Medulla oblongata (tissue), 1 donor: ENCODE results near the gene TTC7B.
A peak's percentile ranks its signal among the peaks of the same experiment; 100 is the strongest.

Experiments used
- DNase-seq: peaks from one replicate; pipeline ENCODE4 v3.0.0-alpha.2; 2015; ENCODE audit errors: extremely low spot score

Gene TTC7B

GRCh38 chr14:90619911-90620310 lies 196.3 kb downstream of the TTC7B start:
- no peak for DNase-seq

GRCh38 chr14:90617961-90618360 lies 198.3 kb downstream of the TTC7B start:
- DNase-seq = no peak

DNA sequence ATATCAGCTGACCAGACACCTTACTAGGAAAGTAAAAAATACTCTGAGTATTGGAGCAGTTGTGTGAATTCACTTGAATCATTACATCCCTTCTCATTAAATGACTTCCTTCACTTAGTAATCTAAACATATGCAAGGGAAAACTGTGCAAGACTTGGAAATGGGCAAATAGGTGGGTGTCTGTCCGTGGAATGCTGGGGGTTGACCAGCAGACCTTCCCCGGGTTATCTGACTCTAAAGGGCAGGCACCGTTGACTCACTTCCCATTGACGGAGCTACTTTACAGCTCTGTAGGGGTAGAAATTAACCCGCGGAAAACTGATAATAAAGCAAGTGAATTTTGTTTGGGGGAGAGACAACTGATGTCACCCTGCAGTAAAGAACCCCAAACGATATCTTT lies 199.3 kb downstream of the TTC7B start:
- DNase-seq = no peak

DNA sequence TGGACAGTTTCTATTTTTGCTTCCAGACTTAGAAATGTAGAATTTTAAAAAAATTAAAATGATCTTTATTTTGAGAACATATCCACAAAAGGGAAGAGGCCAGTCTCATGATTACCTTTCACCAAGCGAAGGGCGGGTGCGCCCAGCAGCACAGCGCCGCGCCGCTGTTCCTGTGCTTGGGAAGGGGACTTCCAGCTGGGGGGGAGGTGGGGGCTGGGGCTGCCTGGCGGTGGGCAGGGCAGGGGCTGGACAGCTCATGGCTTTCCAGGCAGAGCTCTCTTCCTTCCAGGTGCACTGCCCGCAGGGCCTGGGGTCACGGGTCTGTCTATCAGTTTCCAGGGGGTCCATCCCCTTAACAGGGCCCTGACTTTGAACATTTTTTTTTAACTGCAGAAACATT lies 199.9 kb downstream of the TTC7B start:
- DNase-seq = no peak

DNA sequence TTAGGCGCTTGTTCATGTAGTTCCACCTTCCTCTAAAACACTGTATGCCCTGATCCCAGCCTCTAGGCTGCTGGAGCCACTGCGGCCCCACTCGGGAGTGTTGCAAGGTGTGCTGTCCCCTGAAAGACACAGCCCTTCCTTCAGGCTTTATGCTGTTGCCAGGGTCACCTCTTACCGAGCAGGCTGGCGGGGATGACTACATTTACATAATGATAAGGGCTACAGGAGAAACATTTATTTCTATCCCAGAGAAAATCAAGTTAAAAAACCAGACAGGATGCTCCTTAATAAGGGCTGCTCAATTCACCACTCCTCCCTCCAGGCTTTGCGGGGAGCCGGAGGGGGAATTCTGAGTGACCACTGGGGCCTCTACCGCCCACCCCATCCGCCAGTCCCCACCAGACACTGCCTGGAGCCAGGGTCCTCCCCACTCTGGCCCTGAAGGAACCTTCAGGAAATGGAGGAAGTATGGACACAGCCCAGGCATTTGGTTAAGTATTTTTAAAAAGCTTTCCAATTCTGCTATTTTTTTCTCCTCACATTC lies 200.6 kb downstream of the TTC7B start:
- no peak for DNase-seq

DNA sequence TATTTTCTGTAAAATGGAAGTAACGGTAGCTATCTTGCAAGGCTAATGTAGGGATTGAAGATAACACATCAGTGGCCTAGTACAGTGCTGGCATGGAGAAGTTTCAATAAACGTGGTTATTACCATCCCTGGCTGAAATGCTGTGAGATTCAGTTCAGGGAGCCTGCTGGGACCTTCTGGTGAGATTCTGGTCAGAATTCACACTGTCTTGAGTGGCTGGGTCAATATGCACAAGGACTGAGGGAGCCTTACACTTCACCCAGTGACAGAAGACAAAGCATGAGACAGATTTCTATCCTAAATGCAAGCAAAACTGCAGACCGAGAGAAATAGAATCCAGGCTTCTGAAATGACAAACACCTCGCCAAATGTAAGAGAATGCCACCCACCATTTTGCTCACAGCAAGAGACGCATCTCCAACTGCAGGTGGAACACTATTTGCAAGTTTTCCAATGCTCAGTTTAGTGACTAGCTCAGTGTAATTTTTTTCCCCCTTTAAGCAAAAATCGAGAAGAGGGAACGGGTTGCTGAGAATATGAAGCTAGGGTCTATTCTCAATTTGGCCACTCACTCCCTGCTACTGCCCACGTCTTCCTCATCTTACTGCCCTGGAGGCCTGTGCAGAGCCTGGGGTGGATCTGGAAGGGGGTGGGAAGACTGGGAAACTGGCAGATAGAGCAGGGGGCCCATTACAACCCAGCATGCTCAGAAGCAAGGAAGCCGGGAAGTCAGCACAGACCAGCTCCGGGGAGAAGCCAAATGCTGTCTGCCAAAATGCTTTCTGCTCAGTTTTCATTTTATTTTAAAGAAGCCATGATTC lies 201.3 kb downstream of the TTC7B start:
- no peak for DNase-seq

DNA sequence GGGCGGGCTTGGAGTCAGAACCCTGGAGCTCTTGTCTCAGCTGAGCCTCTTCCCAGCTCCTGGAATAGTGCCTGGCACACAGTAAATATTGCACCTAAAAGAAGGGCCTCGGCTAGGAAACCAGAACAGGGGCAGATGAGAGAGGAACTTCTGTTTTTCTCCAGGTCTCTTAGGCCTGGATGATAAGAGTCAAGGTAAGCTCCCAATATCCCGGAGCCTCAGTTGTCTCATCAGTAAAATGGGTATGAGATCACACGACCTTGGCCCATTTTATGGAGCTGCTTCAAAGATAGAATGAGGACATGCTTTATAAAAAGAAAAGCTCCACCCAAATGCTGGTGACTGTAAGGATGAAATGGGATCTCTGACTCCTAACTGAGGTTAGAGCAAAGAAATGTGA lies 202.2 kb downstream of the TTC7B start:
- DNase-seq = no peak

- DNase-seq = no peak
Observed at GRCh38 chr14:90613453-90613852, 202.8 kb downstream of the TTC7B start.

DNA sequence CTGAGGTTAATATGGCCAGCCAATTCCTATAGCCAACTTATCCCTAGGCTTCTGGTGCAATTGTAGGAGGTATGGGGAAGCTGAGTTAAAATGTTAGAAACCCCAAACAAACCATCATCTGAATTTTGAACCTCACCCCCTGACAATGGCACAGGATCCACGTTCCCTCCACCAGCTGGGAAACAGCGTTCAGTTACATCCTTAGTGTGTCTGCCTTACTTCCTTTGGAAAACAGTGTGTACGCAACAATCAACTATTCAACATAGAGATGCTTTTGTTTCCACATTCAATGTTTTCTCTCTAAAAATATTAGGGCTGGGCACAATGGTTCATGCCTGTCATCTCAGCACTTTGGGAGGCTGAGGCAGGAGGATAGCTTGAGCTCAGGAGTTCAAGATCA lies 203.4 kb downstream of the TTC7B start:
- DNase-seq = no peak

DNA sequence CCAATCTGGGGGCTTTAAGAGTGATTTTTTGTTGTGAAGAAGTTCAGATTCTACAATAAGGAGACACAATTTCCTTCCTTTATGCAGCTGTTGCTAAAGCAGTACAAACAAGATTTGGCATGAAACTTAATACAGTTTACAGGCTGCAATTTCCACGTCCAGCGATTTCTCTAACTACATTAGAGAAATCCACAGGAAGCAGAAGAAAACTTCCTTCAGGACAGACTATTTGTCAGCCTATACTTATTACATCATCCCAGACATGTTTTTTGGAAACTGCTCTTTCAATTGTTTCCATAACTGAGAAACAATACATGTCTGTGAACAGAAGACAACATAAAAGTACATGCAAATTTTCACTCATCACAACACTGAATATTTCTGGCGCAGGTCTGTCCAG lies 204.3 kb downstream of the TTC7B start:
- no peak for DNase-seq

- no peak for DNase-seq
Observed at GRCh38 chr14:90611501-90611900, 204.7 kb downstream of the TTC7B start.

GRCh38 chr14:90610346-90611040 lies 205.7 kb downstream of the TTC7B start:
- peak; percentile 45 for DNase-seq

DNA sequence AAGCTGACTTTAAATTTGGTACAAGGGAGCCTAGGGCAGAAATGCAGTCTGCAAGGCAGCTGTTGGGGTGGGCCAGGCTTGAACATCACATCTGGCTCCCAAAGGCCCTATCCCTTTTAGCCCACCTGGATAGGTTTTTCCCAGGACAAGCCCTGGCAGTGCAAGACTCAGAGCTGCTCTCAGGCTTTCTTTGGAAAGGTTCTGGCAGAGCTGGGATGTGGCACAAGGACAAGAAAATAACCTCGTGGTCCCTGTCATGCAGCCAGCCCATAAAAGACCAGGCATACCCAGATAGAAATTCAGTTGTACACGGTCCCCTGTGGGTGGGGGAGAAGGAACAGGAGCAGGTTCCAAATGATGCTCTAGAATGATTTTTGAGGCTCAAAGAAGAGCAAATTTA lies 206.9 kb downstream of the TTC7B start:
- peak; percentile 47 for DNase-seq

DNA sequence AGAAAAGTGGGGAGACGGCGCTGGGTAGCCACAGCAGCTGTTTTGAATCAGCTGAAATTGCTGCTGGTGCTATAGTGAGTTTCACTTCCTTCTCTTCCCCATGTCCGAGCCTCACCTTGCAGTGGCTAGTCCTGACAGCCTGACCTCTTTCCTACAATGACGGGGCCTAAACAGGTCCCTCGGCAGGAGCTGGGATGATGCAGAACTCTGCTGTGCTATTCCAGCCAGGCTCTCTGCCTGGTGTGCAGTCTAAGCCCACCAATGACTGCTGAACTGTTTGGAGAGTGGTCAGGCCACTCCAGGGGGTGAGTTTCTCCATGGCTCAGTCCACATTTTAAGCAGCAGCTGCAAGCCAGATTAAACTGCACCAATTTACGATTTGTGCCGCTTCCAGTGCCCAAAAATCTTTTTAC lies 207.3 kb downstream of the TTC7B start:
- peak; percentile 52 for DNase-seq

DNA sequence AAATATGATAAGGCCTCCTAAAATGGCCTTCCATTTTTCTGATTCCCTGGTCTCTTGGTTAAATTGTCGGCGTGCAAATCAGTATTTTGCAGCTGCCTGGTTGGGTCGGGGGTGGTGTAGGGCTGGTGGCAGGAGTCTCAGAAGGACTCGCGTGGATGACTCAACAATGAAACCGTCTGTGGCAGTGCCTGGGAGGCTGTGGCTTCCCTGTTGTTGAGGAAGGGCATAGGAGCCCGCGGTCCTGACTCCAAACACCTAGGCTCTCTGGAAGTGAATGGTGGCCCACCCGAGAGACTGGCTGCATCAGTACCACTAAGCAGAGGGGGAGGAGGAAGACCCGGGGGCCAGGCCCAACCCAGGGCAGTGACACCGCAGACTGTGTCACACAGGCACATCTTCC lies 207.9 kb downstream of the TTC7B start:
- DNase-seq = no peak

GRCh38 chr14:90607141-90607540 lies 209.1 kb downstream of the TTC7B start:
- DNase-seq = peak; percentile 70

DNA sequence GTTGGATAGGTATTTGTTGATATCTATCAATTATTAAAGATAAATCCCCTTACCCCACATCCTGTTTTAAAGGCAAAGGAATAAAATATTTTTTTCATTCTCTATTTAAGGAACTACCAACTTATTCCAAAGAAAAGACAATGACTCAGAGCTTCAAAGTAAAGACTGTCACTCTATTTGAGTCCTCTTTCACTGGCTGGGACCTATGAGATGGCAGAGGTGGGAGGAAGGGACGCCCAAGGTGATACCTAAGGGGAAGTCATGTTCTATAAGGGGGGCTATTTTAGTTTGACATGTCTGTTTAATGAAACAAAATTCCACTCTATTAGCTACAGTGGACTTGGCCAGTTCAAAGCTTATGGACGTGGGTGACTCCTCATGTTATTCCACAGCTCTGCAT lies 209.8 kb downstream of the TTC7B start:
- DNase-seq = no peak

GRCh38 chr14:90605430-90605829 lies 210.8 kb downstream of the TTC7B start:
- DNase-seq = no peak

- DNase-seq = no peak
Observed at GRCh38 chr14:90604356-90604755, 211.9 kb downstream of the TTC7B start.

GRCh38 chr14:90603841-90604240 lies 212.4 kb downstream of the TTC7B start:
- no peak for DNase-seq

DNA sequence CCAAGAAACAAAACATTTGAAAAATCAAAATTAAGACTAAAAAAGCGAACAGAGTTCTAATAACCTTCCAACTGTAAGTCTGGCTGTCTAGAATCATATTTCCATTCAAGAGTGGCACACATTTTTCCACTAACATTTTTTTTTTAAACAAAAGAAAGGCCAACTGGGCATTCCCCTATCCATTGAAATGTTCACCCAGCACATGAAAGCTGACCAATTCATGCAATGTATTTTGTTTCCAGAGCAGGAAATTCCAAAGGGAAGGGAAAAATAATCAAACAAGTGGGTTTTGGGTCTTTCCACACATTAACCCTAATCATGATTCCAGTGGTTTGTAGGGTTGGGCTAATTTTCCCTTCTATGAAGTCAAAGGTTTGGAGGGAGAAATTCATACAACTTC lies 212.9 kb downstream of the TTC7B start:
- DNase-seq = no peak

DNA sequence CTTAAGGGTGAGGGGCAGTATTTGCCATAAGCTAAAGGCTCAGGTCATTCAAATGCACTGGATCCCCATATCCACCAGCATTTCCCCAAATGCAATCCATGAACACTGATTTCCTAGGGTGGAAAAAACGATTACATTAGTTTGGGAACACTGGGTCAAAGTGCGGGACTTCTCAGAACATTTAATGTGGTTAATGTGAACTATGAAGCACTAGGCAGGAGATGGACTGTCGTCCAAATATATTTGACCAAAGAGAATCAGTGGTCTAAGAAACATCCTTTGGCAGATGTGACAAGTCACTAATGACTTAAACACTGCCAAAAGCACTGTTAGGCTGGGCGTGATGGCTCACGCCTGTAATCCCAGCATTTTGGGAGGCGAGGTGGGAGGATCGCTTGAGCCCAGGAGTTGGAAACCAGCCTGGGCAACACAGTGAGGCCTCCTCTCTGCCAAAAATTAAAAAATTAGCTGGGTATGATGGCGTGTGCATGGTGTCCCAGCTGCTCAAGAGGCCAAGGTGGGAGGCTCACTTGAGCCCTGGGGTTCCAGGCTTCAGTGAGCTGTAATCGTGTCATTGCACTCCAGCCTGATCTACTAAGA lies 214.0 kb downstream of the TTC7B start:
- DNase-seq = no peak

DNA sequence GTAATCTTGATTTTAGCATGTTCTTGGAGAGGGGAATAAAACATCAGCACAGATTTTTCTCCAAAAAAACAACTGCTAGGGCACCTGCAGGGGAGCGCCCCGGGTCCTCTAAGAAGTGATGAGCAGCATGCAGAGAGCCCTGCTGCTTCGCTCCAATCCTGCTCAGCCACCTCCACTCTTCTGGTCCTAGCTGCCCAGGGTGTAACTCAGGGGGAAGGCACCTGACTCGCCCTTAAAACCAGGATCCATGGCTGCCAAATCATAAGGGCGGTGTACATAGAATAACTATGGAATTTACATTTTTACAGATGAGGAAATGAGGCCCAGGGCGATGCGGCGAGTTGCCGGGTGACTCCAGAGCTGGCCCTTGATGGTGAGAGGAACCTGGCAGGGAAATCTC lies 214.7 kb downstream of the TTC7B start:
- no peak for DNase-seq
